Skeletal muscle tissue (tissue), 5 donors: ENCODE data around the gene ZNF607. TPM values are rescaled to one million over a fixed set of nuclear protein-coding genes. Genes with fewer than 3 reads are reported as not detected.

Experiments used
- H3K27ac ChIP-seq: one replicate; pipeline ENCODE4 v1.7.0; 2013; ENCODE audit warnings: mild to moderate bottlenecking, low read depth, low read length, inconsistent platforms
- H3K27me3 ChIP-seq, 3 donors: one replicate each; pipeline ENCODE4 v1.7.0; 2013; ENCODE audit warnings: low read length in 3 of 3; ENCODE audit not compliant: control insufficient read depth in 3 of 3, insufficient read depth in 3 of 3
- H3K36me3 ChIP-seq, 3 donors: one replicate each; pipeline ENCODE4 v1.7.0; 2013; ENCODE audit warnings: low read length in 3 of 3; ENCODE audit not compliant: control insufficient read depth in 3 of 3, insufficient read depth in 3 of 3
- H3K4me1 ChIP-seq, 3 donors: one replicate each; pipeline ENCODE4 v1.7.0; 2013; ENCODE audit warnings: low read length in 3 of 3, mild to moderate bottlenecking in 3 of 3; ENCODE audit not compliant: control insufficient read depth in 3 of 3, insufficient read depth in 3 of 3
- H3K4me3 ChIP-seq, 3 donors: one replicate each; pipeline ENCODE4 v1.7.0; 2013; ENCODE audit warnings: low read length in 3 of 3
- H3K9ac ChIP-seq, 3 donors: one replicate each; pipeline ENCODE4 v1.7.0; 2013; ENCODE audit warnings: low read length in 3 of 3, mild to moderate bottlenecking in 3 of 3, moderate library complexity in 2 of 3, low read depth in 1 of 3
- H3K9me3 ChIP-seq, 3 donors: one replicate each; pipeline ENCODE4 v1.7.0; 2013; ENCODE audit warnings: low read length in 3 of 3; ENCODE audit not compliant: control insufficient read depth in 3 of 3
- small RNA-seq: library from RNA; depleted of rRNA; stranded (forward); fragments of <200 nt; gene quantifications from one replicate; pipeline ENCODE3, GENCODE V24; 2014
- total RNA-seq: library from RNA; depleted of rRNA; stranded (reverse); fragments of >200 nt; gene quantifications from one replicate; pipeline ENCODE4 v1.2.3, GENCODE V29; 2014
- donor health status: Osteomylitis.

Gene ZNF607
- total RNA-seq, 1 donor from 2014 or later: 9.4 TPM

DNA sequence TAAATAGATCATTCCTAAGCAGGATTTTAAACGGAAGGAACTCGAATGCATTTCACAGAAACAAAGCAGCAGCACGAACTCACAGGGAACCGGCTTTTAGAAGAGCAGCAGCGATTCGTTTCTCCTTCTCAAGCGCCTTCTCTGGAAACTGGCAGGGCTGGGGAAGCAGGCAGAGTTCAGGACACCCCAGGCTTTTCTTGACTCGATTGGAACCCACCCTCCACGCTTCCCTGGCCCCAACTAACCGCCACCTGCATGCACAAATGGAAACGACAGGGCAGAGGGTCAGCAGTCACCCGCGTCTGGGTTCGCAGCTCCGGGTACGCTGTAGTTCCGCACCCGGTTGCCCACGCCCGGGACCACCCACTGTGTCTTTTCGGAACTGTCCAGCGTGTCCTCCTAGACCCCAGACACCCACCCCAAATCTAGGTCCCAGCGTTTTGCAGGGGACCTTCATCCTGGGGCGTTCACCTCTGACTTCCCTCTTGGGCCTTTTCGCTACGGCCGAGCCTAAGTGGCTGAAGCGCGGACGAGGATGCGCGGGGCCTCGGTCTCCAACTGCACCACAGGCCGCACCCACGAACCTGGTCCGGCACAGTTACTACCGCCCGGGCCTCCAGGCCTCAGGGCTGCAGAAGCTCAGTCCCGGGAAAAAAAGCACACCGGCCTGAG, 64.8 kb downstream of the ZNF607 start:
- H3K36me3 ChIP-seq: no peaks in the 10 kb centered on the region
- no peaks in the 10 kb centered on the region for H3K9me3 ChIP-seq
- H3K9ac ChIP-seq: peak overlapping the region; percentile 84 to 95 (median 94)
- H3K27me3 ChIP-seq: no peaks in the 10 kb centered on the region
- peak overlapping the region; percentile 90 for H3K27ac ChIP-seq
- peak overlapping the region; percentile 81 to 94 (median 94) for H3K4me3 ChIP-seq
- peaks cover 4 to 24% (median 19%) of the 10 kb centered on the region in 3 donors for H3K4me1 ChIP-seq

DNA sequence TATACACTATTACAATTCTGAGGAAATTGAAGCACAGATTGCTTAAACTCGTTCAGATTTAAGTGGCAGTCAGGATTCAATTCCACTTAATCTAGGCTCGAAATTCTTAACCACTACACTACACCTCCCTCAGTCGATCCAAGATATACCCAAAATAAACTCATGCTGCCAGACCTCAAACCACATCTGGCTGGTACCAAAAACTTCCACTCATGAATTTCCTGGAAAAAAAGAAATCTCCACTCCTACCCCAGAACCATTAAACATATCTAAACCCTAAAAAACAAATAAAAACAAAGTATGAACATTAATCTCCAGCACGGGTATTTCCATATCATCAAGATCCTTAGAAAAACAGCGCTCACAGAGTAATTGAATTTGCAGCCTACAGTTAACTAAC, 65.4 kb downstream of the ZNF607 start:
- Histone ChIP-seq H3K9me3 (no peaks in the 10 kb centered on the region), H3K36me3 (peaks cover 0 to 4% (median 2%) of the 10 kb centered on the region in 3 donors), H3K4me1 (peaks cover 4 to 24% (median 19%) of the 10 kb centered on the region in 3 donors), H3K27ac (peak overlapping the region; percentile 90), H3K4me3 (peak overlapping the region; percentile 81 to 94 (median 94)), H3K9ac (peak overlapping the region; percentile 84 to 95 (median 94)), H3K27me3 (no peaks in the 10 kb centered on the region)

Small RNA genes within 50 kb of the gene (small RNA-seq; reads per million reads assigned to genes)
- not detected for gene SELENOKP1

Other genes starting within 250 kb of the ZNF607 start
- gene ZNF793, start 212.8 kb downstream of the ZNF607 start, total RNA-seq: 6.3 TPM
- gene ZNF571, start 125.0 kb downstream of the ZNF607 start, total RNA-seq: 4.7 TPM
- 1.6 TPM for gene ZNF540, start 124.9 kb downstream of the ZNF607 start, total RNA-seq
- 22.4 TPM for gene ZFP30, start 64.3 kb downstream of the ZNF607 start, total RNA-seq
- 14.1 TPM for gene ZNF573, start 59.8 kb upstream of the ZNF607 start, total RNA-seq
- not detected for gene WDR87, start 186.8 kb upstream of the ZNF607 start, total RNA-seq
- gene SIPA1L3, start 187.4 kb upstream of the ZNF607 start, total RNA-seq: 3.7 TPM